Large intestine (tissue), 3 donors: ENCODE results near the gene ITSN2. TPM values are rescaled to one million over a fixed set of nuclear protein-coding genes. Genes with fewer than 3 reads are reported as not detected.

Experiments
- DNase-seq, 2 donors: peaks; one replicate each; pipeline versions ENCODE4 v3.0.0 to v3.0.0-alpha.2; 2013
- H3K27ac ChIP-seq: one replicate; pipeline ENCODE4 v1.5.1; 2013; ENCODE audit warnings: low read length
- H3K27me3 ChIP-seq: 2 replicates; pipeline ENCODE4 v1.6.1; 2013; ENCODE audit warnings: low read length; ENCODE audit not compliant: control insufficient read depth, insufficient read depth
- H3K36me3 ChIP-seq: 2 replicates; pipeline ENCODE4 v1.6.1; 2013; ENCODE audit warnings: low read length; ENCODE audit not compliant: control insufficient read depth, insufficient read depth
- H3K4me1 ChIP-seq: one replicate; pipeline ENCODE4 v1.6.1; 2013; ENCODE audit warnings: low read length; ENCODE audit not compliant: control insufficient read depth, insufficient read depth
- H3K4me3 ChIP-seq: one replicate; pipeline ENCODE4 v1.5.1; 2013; ENCODE audit warnings: low read length
- H3K9me3 ChIP-seq: one replicate; pipeline ENCODE4 v1.6.1; 2013; ENCODE audit warnings: mild to moderate bottlenecking, low read depth, low read length, moderate library complexity; ENCODE audit not compliant: control insufficient read depth
- WGBS: methylation state at CpG from one replicate; pipeline ENCODE4 v1.1.5; 2013; ENCODE audit warnings: low lambda C conversion rate; ENCODE audit not compliant: insufficient coverage; 5-methylcytosine and 5-hydroxymethylcytosine counted together
- polyA plus RNA-seq: library from polyadenylated mRNA; unstranded; fragments of 120-200 nt; gene quantifications from one replicate; pipeline ENCODE4 v1.2.1, GENCODE V29; 2013

ITSN2 gene
- polyA plus RNA-seq, 1 donor = 36.7 TPM

DNA sequence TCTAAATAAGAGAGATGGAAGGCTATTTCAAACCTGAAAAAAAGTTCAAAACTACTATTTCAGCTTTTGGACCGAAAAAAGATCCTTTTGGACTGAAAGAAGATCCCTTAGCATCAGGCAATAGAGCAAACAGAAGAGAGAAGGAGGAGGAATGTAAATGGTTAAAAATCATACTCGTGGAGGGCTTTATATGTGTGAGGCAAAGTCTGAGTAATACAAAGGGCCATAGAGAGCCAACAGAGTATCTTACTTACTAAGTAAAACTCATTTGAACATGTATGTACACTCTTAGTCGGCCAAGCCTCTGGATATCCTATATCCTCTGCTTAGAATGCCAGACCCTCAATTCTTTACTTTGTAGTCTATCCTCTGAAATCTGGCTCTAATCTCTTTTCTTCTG lies 55.7 kb downstream of the ITSN2 start:
- WGBS = 78% methylated on average over 1 of the region's 3 CpGs
- Histone ChIP-seq H3K9me3 (no peaks in the 10 kb centered on the region), H3K4me1 (no peaks in the 10 kb centered on the region), H3K27me3 (no peaks in the 10 kb centered on the region), H3K4me3 (no peak overlapping the region), H3K36me3 (peaks cover 40% of the 10 kb centered on the region), H3K27ac (no peak overlapping the region)
- DNase-seq = peak; percentile 3 to 4

DNA sequence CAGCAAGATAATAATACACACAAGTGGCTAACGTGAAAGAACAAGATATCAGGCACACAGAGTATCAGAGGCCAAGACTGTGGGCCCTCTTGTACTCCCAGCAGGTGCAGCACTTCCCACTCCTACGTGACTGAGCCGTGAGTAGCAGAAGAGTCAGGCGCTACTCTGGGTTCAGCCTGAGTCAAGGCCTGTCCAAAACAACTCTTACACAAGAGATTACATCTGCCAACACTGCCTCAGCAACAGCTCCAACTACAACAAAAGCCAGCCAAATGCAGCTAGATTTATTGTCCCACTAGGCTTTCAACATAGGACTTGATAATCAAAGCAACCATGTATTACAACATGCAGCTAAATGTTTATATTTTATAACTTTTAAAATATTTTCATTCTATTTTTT lies 56.2 kb downstream of the ITSN2 start:
- no peak overlapping the region for H3K27ac ChIP-seq
- no peak overlapping the region for H3K4me3 ChIP-seq
- peaks cover 41% of the 10 kb centered on the region for H3K36me3 ChIP-seq
- no peaks in the 10 kb centered on the region for H3K4me1 ChIP-seq
- peak; percentile 43 to 73 for DNase-seq
- no CpG with 5 or more reads among the region's 4 CpGs for WGBS
- H3K9me3 ChIP-seq = no peaks in the 10 kb centered on the region
- H3K27me3 ChIP-seq = no peaks in the 10 kb centered on the region

GRCh38 chr2:24301599-24301998 lies 58.7 kb downstream of the ITSN2 start:
- Histone ChIP-seq H3K36me3 (peaks cover 46% of the 10 kb centered on the region), H3K4me1 (no peaks in the 10 kb centered on the region), H3K9me3 (no peaks in the 10 kb centered on the region), H3K27me3 (no peaks in the 10 kb centered on the region), H3K27ac (no peak overlapping the region), H3K4me3 (no peak overlapping the region)
- WGBS = 100% methylated on average over 1 of the region's 6 CpGs
- DNase-seq = no peak

GRCh38 chr2:24297663-24298062 lies 62.7 kb downstream of the ITSN2 start:
- H3K27ac ChIP-seq = no peak overlapping the region
- WGBS = 100% methylated on average over 1 of the region's 4 CpGs
- no peaks in the 10 kb centered on the region for H3K9me3 ChIP-seq
- peaks cover 61% of the 10 kb centered on the region for H3K36me3 ChIP-seq
- no peaks in the 10 kb centered on the region for H3K4me1 ChIP-seq
- no peaks in the 10 kb centered on the region for H3K27me3 ChIP-seq
- no peak overlapping the region for H3K4me3 ChIP-seq
- no peak for DNase-seq

DNA sequence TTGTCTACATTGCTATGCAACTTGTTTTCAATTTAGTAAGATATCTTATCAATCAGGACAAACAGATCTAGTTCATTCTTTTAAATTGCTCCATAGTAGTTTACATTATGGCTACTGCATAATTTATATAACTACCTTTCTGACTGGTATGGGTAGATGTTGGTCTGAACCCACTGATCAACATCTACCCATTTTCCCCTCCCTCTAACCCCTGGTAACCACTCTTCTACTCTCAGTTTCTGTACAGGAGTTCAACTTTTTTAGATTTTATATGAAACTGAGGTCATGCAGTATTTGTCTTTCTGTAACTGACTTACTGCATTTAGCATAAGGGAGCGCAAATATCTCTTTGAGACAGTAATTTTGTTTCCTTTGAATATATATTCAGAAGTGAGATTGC lies 73.2 kb downstream of the ITSN2 start:
- H3K4me1 ChIP-seq = no peaks in the 10 kb centered on the region
- H3K4me3 ChIP-seq = no peak overlapping the region
- no peak overlapping the region for H3K27ac ChIP-seq
- no CpG with 5 or more reads among the region's 1 CpG for WGBS
- H3K27me3 ChIP-seq = no peaks in the 10 kb centered on the region
- H3K36me3 ChIP-seq = peaks cover 11% of the 10 kb centered on the region
- no peak for DNase-seq
- H3K9me3 ChIP-seq = no peaks in the 10 kb centered on the region

DNA sequence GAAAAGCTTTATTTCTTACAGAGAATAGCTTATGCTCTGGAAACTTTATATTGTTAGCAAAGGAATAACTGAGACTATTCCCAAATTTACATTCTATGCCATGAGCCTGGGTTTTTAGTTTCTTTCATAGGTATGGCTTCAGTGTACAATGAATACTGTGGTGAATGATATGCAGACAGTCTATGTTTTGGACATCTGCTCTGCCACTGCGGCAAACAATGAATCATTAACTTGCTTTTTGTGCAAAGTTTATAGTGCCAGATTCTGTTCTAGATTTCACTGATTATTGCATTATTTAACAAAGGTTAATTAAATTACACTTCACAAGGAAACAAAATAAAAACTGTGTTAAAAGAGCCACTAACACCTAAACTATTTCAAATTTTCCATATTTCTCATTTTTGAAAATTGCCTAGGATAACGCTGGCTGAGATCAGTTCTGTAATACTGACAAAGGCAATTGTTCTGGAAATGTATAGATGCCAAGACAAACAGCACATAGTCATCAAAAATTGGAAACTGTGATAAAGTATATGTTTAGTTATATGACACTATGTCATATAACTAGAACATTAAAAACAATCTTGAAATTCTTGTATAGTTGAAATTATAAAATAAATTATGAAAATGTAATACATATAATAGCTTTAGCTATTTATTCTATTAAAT lies 74.7 kb downstream of the ITSN2 start:
- Histone ChIP-seq H3K9me3 (no peaks in the 10 kb centered on the region), H3K4me3 (no peak overlapping the region), H3K27ac (no peak overlapping the region), H3K4me1 (no peaks in the 10 kb centered on the region), H3K27me3 (no peaks in the 10 kb centered on the region), H3K36me3 (peaks cover 5% of the 10 kb centered on the region)
- no peak for DNase-seq
- 30% methylated on average over 1 of the region's 2 CpGs for WGBS

DNA sequence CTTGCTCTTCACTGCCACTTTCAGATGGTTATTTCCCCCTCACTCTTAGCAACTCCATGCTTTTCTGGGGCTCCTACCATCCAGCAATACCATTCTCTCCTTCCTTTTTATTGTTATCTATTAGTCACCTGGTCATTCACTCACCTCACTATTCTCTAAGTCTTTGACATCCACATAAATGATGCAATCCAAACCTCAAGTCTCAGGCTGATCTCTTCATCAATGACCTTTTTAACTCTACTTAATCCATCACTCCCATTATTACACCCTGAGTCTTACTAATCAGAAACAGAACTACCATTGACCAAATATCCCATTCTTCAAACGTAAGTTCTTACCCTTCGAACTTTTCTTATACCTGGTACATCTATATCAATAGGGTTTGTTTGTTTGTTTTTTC lies 79.7 kb downstream of the ITSN2 start:
- no peak overlapping the region for H3K27ac ChIP-seq
- no peak for DNase-seq
- H3K4me1 ChIP-seq = no peaks in the 10 kb centered on the region
- no peaks in the 10 kb centered on the region for H3K9me3 ChIP-seq
- H3K27me3 ChIP-seq = no peaks in the 10 kb centered on the region
- peaks cover 2% of the 10 kb centered on the region for H3K36me3 ChIP-seq
- H3K4me3 ChIP-seq = no peak overlapping the region
- whole genome bisulfite sequencing = no CpG with 5 or more reads among the region's 2 CpGs

- Histone ChIP-seq H3K9me3 (no peaks in the 10 kb centered on the region), H3K27me3 (no peaks in the 10 kb centered on the region), H3K36me3 (peaks cover 4% of the 10 kb centered on the region), H3K4me3 (no peak overlapping the region), H3K4me1 (no peaks in the 10 kb centered on the region), H3K27ac (no peak overlapping the region)
- no peak for DNase-seq
- 84% methylated on average over 3 of the region's 4 CpGs for WGBS
Measured at GRCh38 chr2:24280161-24280560, 80.2 kb downstream of the ITSN2 start.

DNA sequence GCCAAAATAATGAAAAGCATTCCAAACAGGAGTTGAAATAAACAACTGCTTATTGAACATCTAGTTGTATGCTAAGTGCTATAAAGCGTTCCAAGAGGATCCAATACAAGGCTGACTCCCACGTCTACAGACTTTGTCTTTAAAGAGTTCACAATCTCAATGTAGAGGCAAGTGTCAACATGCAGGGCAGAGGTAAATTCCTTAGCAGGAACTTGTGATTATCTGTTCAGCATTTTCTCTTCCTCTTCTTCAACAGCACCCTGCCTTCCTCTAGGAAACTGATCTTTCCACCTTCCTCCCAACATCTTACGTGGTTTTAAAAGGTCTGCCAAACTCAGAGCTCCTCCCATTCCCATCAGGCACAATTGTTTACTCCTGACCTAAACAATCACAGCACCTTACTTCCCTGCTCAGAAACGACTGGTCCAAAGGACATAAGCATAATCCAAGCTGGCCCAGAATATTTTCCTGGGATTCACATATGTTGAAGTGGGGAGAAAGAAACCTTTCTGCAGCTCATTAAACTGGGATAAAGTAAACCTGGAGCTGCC lies 83.9 kb downstream of the ITSN2 start:
- no peak overlapping the region for H3K27ac ChIP-seq
- H3K4me3 ChIP-seq = no peak overlapping the region
- DNase-seq = peak; percentile 4 to 9
- no peaks in the 10 kb centered on the region for H3K4me1 ChIP-seq
- WGBS = no CpG with 5 or more reads among the region's 4 CpGs
- no peaks in the 10 kb centered on the region for H3K27me3 ChIP-seq
- H3K9me3 ChIP-seq = no peaks in the 10 kb centered on the region
- peaks cover 20% of the 10 kb centered on the region for H3K36me3 ChIP-seq

DNA sequence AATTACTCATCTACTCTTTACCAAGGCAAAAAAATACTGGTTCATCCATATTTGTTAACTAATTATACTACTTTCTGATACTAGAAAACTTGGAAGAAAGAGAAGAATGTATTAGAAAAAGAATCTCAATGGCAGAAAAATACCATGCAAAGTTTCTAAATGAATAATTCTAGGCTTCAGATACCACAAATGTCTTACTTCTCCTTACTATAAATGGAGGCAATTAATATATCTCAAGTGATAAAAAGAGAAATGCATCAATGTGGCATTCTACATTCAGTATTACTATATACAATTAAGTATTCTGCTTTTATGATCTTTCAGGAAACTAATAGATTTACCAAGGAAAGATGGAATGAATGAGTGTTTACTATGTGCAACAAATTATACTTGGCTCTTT lies 85.5 kb downstream of the ITSN2 start:
- Histone ChIP-seq H3K4me3 (no peak overlapping the region), H3K27ac (no peak overlapping the region), H3K27me3 (no peaks in the 10 kb centered on the region), H3K9me3 (no peaks in the 10 kb centered on the region), H3K36me3 (peaks cover 28% of the 10 kb centered on the region), H3K4me1 (no peaks in the 10 kb centered on the region)
- DNase-seq = no peak

DNA sequence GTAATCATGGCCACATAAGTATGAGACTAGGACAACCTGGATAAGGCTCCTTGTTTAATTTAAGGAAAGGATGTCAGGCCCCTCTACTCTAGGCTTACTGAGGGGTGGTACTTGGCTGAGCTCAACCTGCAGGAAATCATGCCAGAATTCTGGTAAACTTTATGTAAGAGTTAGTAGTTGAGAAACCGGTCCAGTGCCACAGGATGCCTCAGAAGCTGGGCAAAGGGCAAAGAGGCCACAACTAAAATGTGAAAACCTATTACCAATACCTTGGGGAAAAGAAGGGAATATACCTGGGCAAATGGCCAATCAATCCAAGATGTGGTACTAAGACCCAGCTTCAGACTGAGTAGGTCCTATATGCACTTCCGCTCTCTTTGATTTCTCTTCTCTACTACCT lies 86.7 kb downstream of the ITSN2 start:
- Histone ChIP-seq H3K9me3 (no peaks in the 10 kb centered on the region), H3K4me3 (no peak overlapping the region), H3K27me3 (no peaks in the 10 kb centered on the region), H3K36me3 (peaks cover 36% of the 10 kb centered on the region), H3K27ac (no peak overlapping the region), H3K4me1 (no peaks in the 10 kb centered on the region)
- WGBS = 100% methylated on average over 1 of the region's 2 CpGs
- DNase-seq = no peak
